Large intestine (tissue), 3 donors: ENCODE results near the gene TCEAL6. TPM values are rescaled to one million over a fixed set of nuclear protein-coding genes. Genes with fewer than 3 reads are reported as not detected.
"Not testable (repeated sequence)": the region's sequence is repeated elsewhere in the genome, so short reads cannot be mapped to it uniquely, and the experiment has no call there.

Source experiments
- DNase-seq, 2 donors: peaks; one replicate each; pipeline versions ENCODE4 v3.0.0 to v3.0.0-alpha.2; 2013
- H3K27ac ChIP-seq: one replicate; pipeline ENCODE4 v1.5.1; 2013; ENCODE audit warnings: low read length
- H3K27me3 ChIP-seq: 2 replicates; pipeline ENCODE4 v1.6.1; 2013; ENCODE audit warnings: low read length; ENCODE audit not compliant: control insufficient read depth, insufficient read depth
- H3K36me3 ChIP-seq: 2 replicates; pipeline ENCODE4 v1.6.1; 2013; ENCODE audit warnings: low read length; ENCODE audit not compliant: control insufficient read depth, insufficient read depth
- H3K4me1 ChIP-seq: one replicate; pipeline ENCODE4 v1.6.1; 2013; ENCODE audit warnings: low read length; ENCODE audit not compliant: control insufficient read depth, insufficient read depth
- H3K4me3 ChIP-seq: one replicate; pipeline ENCODE4 v1.5.1; 2013; ENCODE audit warnings: low read length
- H3K9me3 ChIP-seq: one replicate; pipeline ENCODE4 v1.6.1; 2013; ENCODE audit warnings: mild to moderate bottlenecking, low read depth, low read length, moderate library complexity; ENCODE audit not compliant: control insufficient read depth
- WGBS: methylation state at CpG from one replicate; pipeline ENCODE4 v1.1.5; 2013; ENCODE audit warnings: low lambda C conversion rate; ENCODE audit not compliant: insufficient coverage; 5-methylcytosine and 5-hydroxymethylcytosine counted together
- polyA plus RNA-seq: library from polyadenylated mRNA; unstranded; fragments of 120-200 nt; gene quantifications from one replicate; pipeline ENCODE4 v1.2.1, GENCODE V29; 2013

The TCEAL6 gene
- polyA plus RNA-seq, 1 donor = 1.1 TPM

DNA sequence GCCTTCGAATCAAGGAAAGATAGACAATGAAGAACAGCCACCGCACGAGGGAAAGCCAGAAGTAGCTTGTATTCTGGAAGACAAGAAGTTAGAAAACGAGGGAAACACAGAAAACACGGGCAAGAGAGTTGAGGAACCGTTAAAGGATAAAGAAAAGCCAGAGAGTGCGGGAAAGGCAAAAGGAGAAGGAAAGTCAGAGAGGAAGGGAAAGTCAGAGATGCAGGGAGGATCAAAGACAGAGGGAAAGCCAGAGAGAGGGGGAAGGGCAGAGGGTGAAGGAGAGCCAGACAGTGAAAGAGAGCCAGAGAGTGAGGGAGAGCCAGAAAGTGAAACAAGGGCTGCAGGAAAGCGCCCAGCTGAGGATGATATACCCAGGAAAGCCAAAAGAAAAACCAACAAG, 15.4 kb downstream of the TCEAL6 start:
- no peak overlapping the region for H3K4me3 ChIP-seq
- H3K27ac ChIP-seq = no peak overlapping the region

DNA sequence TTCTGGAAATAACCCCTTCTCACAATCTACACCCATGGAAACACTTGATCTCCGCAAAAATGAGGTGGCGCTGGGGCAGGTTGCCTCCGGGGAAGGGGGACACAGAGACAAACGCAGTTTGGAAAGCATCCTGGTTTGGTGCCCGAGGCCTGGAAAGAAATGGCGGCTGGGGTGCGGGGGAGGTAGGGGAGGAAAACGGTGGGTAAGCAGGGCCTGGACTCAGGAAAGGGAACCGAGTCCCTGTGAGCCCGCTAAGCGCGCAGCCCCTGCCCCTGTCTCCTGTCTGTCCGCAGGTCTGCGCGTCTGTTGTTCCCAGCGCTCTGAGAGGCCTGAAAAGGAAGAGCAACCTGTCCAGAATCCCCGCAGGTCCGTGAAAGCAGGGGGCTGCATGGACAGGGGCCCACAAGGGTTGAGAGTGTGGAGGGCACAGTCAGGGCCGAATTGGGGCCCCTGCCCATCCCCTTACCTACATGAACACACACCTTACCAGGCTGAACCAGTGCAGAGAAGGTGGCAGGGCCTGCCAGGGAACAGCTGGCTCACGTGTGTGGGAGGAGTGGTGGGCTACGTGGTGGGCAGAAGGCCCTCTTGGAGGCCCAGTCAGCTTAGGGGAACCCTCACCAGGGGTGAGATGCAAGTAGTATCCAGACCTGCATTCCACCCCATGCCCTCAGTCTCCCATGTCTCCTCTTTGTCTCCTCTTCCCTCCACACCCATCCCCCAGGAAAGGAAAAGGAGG, 16.0 kb downstream of the TCEAL6 start:
- not testable (repeated sequence) for H3K27ac ChIP-seq, H3K36me3 ChIP-seq, H3K9me3 ChIP-seq, H3K4me3 ChIP-seq, H3K27me3 ChIP-seq, H3K4me1 ChIP-seq, DNase-seq
- WGBS = no CpG with 5 or more reads among the region's 21 CpGs

More for the DNA sequence above, 15.4 kb downstream of the TCEAL6 start:
- H3K9me3 ChIP-seq = no peaks in the 10 kb centered on the region
- no peaks in the 10 kb centered on the region for H3K36me3 ChIP-seq
- H3K4me1 ChIP-seq = no peaks in the 10 kb centered on the region
- 92% methylated on average over 2 of the region's 8 CpGs for WGBS
- no peak for DNase-seq
- peaks cover 9% of the 10 kb centered on the region for H3K27me3 ChIP-seq

DNA sequence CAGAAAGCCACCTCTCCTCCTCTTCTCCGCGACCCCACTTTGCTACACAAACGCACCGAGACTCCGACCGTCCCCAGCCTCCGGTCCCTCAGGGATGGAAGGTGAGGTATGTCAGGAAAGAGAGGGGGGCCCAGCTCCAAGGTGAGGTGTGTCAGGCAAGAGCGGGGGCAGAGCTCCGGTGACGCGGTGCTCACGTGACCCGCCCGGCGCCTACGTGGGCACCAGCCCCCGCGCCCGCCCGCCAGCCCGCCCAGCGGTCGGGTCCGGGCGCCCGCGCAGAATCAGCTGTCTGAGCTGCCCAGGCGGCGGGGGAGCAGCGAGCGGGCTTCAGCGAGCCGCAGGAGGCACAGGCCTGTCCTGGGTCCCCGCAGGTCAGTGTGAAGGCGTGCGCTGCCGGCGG, 16.8 kb downstream of the TCEAL6 start, which contains the start of gene TCEAL2:
Gene TCEAL2 (plus strand): TSS at position 244 of the 400 bp plus-strand sequence. CDS start 1,152 bp downstream, outside the sequence.
- not testable (repeated sequence) for H3K9me3 ChIP-seq, H3K4me1 ChIP-seq, H3K36me3 ChIP-seq, H3K4me3 ChIP-seq, H3K27me3 ChIP-seq, H3K27ac ChIP-seq
- no CpG with 5 or more reads among the region's 38 CpGs for WGBS
- DNase-seq = peak in 1 of 2 donors; percentile 6

DNA sequence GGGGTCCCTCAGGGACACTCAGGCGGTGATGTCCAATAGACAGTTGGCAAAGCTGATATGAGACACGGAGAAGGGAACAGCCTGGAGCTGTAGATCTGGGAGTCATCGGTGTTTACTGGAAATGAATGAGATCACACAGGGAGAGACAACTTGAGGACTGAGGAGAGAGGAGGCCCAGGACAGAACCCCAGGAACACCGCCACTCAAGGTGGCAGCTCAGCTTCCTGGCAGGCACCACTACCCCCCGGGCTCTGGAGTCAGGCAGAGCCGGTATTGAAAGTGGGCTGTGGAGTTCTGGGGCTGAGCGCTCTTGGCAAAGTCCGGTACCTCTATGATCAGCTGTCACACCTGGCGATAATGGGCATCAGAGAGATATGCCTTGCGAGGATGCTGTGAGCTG, 17.3 kb downstream of the TCEAL6 start:
- H3K4me3 ChIP-seq, H3K9me3 ChIP-seq, H3K36me3 ChIP-seq, DNase-seq, H3K27ac ChIP-seq, H3K4me1 ChIP-seq, H3K27me3 ChIP-seq: not testable (repeated sequence)
- no CpG with 5 or more reads among the region's 10 CpGs for WGBS

DNA sequence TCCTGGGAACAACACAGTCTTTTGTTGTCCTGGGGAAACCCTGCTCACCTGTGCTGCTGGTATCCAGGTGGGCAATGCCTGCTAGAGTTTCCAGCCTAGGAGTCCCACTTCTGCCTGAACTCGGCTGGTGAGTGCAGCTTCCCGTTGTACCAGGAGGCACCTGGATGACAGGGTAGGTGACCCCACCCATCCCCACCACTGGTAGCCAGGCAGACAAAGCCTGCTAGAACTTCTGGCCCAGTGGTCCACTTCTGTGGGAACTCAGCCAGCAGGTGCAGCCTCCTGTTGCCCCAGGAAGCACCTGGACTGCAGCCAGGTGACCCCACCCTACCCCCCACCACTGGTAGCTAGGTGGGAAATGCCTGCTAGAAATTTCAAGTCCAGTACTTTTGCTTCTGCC, 26.5 kb downstream of the TCEAL6 start:
- Histone ChIP-seq H3K27ac (no peak overlapping the region), H3K36me3 (no peaks in the 10 kb centered on the region), H3K9me3 (no peaks in the 10 kb centered on the region), H3K4me3 (no peak overlapping the region), H3K27me3 (no peaks in the 10 kb centered on the region), H3K4me1 (no peaks in the 10 kb centered on the region)
- no peak for DNase-seq
- no CpG with 5 or more reads among the region's 2 CpGs for WGBS

DNA sequence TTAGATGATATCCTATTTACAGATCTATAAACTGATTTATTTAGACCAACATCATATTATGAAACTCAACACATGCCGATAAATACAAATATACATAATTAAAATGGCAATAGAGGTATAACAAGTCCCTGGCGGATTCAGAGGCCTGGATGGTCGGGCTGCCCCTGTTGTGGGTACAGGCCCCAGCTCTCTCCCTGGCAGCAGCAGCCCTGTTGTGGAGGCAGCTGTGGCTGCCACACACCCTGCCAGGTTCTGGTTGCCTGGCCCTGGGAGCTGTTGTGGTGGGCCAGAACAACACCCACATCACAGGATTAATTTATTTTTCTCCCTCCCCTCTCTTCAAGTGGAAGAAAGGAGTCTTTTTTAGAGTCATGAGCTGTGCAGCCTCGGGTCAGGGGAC, 28.9 kb downstream of the TCEAL6 start:
- no peaks in the 10 kb centered on the region for H3K27me3 ChIP-seq
- no peaks in the 10 kb centered on the region for H3K4me1 ChIP-seq
- no peaks in the 10 kb centered on the region for H3K9me3 ChIP-seq
- no CpG with 5 or more reads among the region's 4 CpGs for WGBS
- DNase-seq = no peak
- no peaks in the 10 kb centered on the region for H3K36me3 ChIP-seq
- no peak overlapping the region for H3K27ac ChIP-seq
- H3K4me3 ChIP-seq = no peak overlapping the region

Other genes with a start within 250 kb of the TCEAL6 start
- gene ZMAT1, start 210.5 kb downstream of the TCEAL6 start, polyA plus RNA-seq = 18.4 TPM
- 6.6 TPM for gene TCEAL2, start 16.8 kb downstream of the TCEAL6 start, polyA plus RNA-seq
- gene BEX5, start 13.5 kb upstream of the TCEAL6 start, polyA plus RNA-seq = 10.4 TPM
- gene TCP11X1, start 72.8 kb upstream of the TCEAL6 start, polyA plus RNA-seq = not detected
- not detected for gene NXF2, start 104.7 kb upstream of the TCEAL6 start, polyA plus RNA-seq